HG03097 (cell line): ENCODE measurements around the gene CELF2.

Source experiments
- ATAC-seq: cut with Tn5 transposase; IDR thresholded peaks from one replicate; pipeline ENCODE4 v1.9.1; 2021; ENCODE audit not compliant: unreplicated experiment, low FRiP score

The CELF2 gene

GRCh38 chr10:11189582-11190376 is 172.1 kb downstream of the CELF2 start:
- no peak for ATAC-seq

GRCh38 chr10:11191190-11191589 is 173.5 kb downstream of the CELF2 start:
- no peak for ATAC-seq

GRCh38 chr10:11191678-11192077 is 174.0 kb downstream of the CELF2 start:
- no peak for ATAC-seq

- ATAC-seq: no peak
These were observed 174.8 kb downstream of the CELF2 start for GRCh38 chr10:11192304-11193000.

- ATAC-seq: no peak
These were observed 175.4 kb downstream of the CELF2 start for GRCh38 chr10:11193001-11193551.

GRCh38 chr10:11194859-11195586 is 177.4 kb downstream of the CELF2 start:
- no peak for ATAC-seq

GRCh38 chr10:11195623-11196022 is 178.0 kb downstream of the CELF2 start:
- ATAC-seq: no peak

GRCh38 chr10:11197266-11197712 is 179.6 kb downstream of the CELF2 start:
- peak; percentile 66 for ATAC-seq

GRCh38 chr10:11197878-11198277 is 180.2 kb downstream of the CELF2 start:
- no peak for ATAC-seq

GRCh38 chr10:11201911-11202310 is 184.2 kb downstream of the CELF2 start:
- ATAC-seq: no peak

GRCh38 chr10:11204351-11204942 is 186.8 kb downstream of the CELF2 start:
- no peak for ATAC-seq

GRCh38 chr10:11205030-11205772 is 187.5 kb downstream of the CELF2 start:
- no peak for ATAC-seq

- no peak for ATAC-seq
These were observed 189.2 kb downstream of the CELF2 start for GRCh38 chr10:11206676-11207559.

- ATAC-seq: no peak
These were observed 189.8 kb downstream of the CELF2 start for GRCh38 chr10:11207560-11207844.

- no peak for ATAC-seq
These were observed 190.6 kb downstream of the CELF2 start for GRCh38 chr10:11208243-11208642.

GRCh38 chr10:11208908-11209829 is 191.5 kb downstream of the CELF2 start:
- no peak for ATAC-seq

- no peak for ATAC-seq
These were observed 192.1 kb downstream of the CELF2 start for GRCh38 chr10:11209830-11210181.

GRCh38 chr10:11210211-11210922 is 192.7 kb downstream of the CELF2 start:
- no peak for ATAC-seq
